Measurements from ENCODE around the gene SLC5A4. TPM values are rescaled to one million over a fixed set of nuclear protein-coding genes. Genes with fewer than 3 reads are reported as not detected.

Gene SLC5A4
- total RNA-seq, 1 donor from 2014 or later = 1.6 TPM

DNA sequence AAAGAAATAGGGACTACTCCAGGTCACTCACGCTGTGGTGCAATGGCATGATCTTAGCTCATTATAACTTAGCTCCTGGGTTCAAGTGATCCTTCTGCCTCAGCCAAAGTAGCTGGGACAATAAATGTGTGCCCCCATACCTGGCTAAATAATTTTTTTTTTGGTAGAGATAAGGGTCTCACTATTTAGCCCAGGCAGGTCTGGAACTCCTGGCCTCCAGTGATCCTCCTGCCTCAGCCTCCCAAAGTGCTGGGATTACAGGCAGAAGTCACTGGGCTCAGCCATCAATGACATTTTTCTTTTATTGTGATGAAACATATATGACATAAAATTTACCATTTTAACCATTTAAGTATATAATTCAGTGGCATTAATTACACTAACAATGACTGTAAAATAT, 10.6 kb downstream of the SLC5A4 start:
- no peak overlapping the region for H3K27ac ChIP-seq
- DNase-seq (ENCODE audit: low spot score in 2 of 2) = no peak
- H3K4me3 ChIP-seq = no peak overlapping the region
- TF ChIP-seq, protein P1, sequence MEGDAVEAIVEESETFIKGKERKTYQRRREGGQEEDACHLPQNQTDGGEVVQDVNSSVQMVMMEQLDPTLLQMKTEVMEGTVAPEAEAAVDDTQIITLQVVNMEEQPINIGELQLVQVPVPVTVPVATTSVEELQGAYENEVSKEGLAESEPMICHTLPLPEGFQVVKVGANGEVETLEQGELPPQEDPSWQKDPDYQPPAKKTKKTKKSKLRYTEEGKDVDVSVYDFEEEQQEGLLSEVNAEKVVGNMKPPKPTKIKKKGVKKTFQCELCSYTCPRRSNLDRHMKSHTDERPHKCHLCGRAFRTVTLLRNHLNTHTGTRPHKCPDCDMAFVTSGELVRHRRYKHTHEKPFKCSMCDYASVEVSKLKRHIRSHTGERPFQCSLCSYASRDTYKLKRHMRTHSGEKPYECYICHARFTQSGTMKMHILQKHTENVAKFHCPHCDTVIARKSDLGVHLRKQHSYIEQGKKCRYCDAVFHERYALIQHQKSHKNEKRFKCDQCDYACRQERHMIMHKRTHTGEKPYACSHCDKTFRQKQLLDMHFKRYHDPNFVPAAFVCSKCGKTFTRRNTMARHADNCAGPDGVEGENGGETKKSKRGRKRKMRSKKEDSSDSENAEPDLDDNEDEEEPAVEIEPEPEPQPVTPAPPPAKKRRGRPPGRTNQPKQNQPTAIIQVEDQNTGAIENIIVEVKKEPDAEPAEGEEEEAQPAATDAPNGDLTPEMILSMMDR (IDR thresholded peaks at IDR 0.05) = no peak
- H3K36me3 ChIP-seq = no peaks in the 10 kb centered on the region
- intact Hi-C loops (cut with DNase I) = no loop called here
- no peaks in the 10 kb centered on the region for H3K9me3 ChIP-seq
- no peaks in the 10 kb centered on the region for H3K27me3 ChIP-seq
- H3K4me1 ChIP-seq = no peaks in the 10 kb centered on the region

DNA sequence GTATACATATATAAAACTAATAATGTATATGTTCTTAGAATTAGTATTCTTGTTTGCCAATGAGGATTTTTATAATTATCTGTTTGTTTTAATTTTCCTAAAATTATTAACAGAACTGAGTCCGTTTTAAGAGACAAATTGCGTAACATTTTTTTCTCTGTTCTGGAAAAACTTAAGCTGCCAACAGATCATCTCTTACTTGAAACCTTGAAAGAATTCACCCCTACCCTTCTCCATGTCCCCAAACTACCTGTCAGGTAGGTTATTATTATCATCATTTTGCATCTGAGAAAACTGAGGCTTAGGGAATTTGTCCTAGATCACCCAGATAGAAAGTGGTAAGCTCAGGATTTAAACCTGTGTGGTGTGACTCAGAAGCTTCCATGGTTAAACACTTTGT, 14.7 kb downstream of the SLC5A4 start:
- TF ChIP-seq, protein P1 (IDR thresholded peaks at IDR 0.05) = no peak
- intact Hi-C loops (cut with DNase I) = no loop called here

DNA sequence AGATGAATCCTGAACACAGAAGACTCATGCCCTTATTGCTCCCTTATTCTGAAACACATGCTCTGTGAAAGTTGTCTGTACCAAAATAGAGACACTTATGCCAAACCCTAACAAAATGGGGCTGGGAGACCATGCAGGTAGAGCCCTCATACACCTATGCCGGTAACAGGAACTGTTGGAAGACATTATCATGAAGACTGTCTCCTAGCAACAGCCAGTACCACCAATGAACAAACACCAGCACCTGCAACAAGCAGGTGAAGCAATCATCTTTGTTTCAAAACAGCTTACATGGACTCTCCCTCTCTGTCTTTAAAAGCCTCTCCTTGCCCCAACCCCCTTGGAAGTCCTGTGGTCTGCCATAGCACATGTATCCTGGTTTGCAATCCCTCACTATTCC, 17.2 kb downstream of the SLC5A4 start:
- intact Hi-C loops (cut with DNase I) = no loop called here
- DNase-seq (ENCODE audit: low spot score in 2 of 2) = no peak
- Histone ChIP-seq H3K27ac (no peak overlapping the region), H3K4me1 (no peaks in the 10 kb centered on the region), H3K36me3 (no peaks in the 10 kb centered on the region), H3K9me3 (no peaks in the 10 kb centered on the region), H3K4me3 (no peak overlapping the region), H3K27me3 (no peaks in the 10 kb centered on the region)
- TF ChIP-seq, protein P1 (IDR thresholded peaks at IDR 0.05) = no peak

More for the DNA sequence above, 14.7 kb downstream of the SLC5A4 start:
- no peak overlapping the region for H3K27ac ChIP-seq
- no peaks in the 10 kb centered on the region for H3K36me3 ChIP-seq
- H3K4me3 ChIP-seq = no peak overlapping the region
- H3K27me3 ChIP-seq = no peaks in the 10 kb centered on the region
- no peaks in the 10 kb centered on the region for H3K4me1 ChIP-seq
- no peaks in the 10 kb centered on the region for H3K9me3 ChIP-seq
- DNase-seq (ENCODE audit: low spot score in 2 of 2) = no peak

DNA sequence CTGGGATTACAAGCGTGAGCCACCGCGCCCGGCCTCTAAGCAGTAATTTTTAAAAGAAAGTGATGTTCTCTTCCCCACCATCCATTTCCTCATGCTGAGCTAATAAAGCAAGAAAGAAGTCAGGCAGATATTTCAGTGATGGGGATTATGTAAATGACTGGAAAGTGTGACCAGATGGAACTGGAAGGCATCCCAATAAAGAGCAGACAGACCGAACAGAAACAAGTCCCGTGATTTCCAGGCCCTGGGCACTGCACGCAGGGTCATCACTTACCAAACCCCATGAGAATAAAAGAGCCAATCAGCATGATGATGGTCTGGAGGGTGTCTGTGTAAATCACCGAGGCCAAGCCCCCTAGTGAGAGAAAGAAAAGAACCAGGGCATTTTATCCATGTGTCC, 18.2 kb downstream of the SLC5A4 start:
- H3K36me3 ChIP-seq = no peaks in the 10 kb centered on the region
- H3K9me3 ChIP-seq = no peaks in the 10 kb centered on the region
- no peak for DNase-seq (ENCODE audit: low spot score in 2 of 2)
- no peaks in the 10 kb centered on the region for H3K27me3 ChIP-seq
- H3K27ac ChIP-seq = no peak overlapping the region
- TF ChIP-seq, protein P1 (IDR thresholded peaks at IDR 0.05) = no peak
- intact Hi-C loops (cut with DNase I) = no loop called here
- H3K4me1 ChIP-seq = no peaks in the 10 kb centered on the region
- H3K4me3 ChIP-seq = no peak overlapping the region

DNA sequence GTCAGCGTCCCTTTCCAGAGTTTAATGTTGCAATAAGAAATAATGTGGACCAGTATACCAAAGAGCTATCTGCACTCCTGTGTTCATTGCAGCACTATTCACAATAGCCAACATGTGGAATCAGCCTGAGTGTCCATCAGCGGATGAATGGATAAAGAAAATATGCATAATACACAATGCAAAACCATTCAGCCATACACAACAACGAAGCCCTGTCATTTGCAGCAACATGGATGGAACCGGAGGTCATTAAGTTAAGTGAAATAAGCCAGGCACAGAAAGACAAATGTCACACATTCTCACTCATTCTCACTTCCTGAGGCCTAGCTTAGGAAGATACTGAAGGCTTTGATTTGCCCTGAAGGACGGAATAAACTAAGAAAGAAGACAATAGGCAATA, 22.1 kb downstream of the SLC5A4 start:
- no peaks in the 10 kb centered on the region for H3K4me1 ChIP-seq
- intact Hi-C loops (cut with DNase I) = no loop called here

More for the DNA sequence above, 22.1 kb downstream of the SLC5A4 start:
- Histone ChIP-seq H3K4me3 (no peak overlapping the region), H3K36me3 (no peaks in the 10 kb centered on the region), H3K27me3 (no peaks in the 10 kb centered on the region), H3K9me3 (no peaks in the 10 kb centered on the region), H3K27ac (no peak overlapping the region)
- DNase-seq (ENCODE audit: low spot score in 2 of 2) = no peak
- TF ChIP-seq, protein P1 (IDR thresholded peaks at IDR 0.05) = no peak
